Activated naive CD4-positive, alpha-beta T cell treated with Interleukin-2 at 50 U/mL for 16 hours (primary cell): ENCODE results near the gene HDAC11.
"Not testable (repeated sequence)": the region's sequence is repeated elsewhere in the genome, so short reads cannot be mapped to it uniquely, and the experiment has no call there.

ENCODE experiments used
- DNase-seq: peaks from one replicate; pipeline ENCODE4 v3.0.0-alpha.2; 2020

HDAC11 gene, protein sequence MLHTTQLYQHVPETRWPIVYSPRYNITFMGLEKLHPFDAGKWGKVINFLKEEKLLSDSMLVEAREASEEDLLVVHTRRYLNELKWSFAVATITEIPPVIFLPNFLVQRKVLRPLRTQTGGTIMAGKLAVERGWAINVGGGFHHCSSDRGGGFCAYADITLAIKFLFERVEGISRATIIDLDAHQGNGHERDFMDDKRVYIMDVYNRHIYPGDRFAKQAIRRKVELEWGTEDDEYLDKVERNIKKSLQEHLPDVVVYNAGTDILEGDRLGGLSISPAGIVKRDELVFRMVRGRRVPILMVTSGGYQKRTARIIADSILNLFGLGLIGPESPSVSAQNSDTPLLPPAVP

DNA sequence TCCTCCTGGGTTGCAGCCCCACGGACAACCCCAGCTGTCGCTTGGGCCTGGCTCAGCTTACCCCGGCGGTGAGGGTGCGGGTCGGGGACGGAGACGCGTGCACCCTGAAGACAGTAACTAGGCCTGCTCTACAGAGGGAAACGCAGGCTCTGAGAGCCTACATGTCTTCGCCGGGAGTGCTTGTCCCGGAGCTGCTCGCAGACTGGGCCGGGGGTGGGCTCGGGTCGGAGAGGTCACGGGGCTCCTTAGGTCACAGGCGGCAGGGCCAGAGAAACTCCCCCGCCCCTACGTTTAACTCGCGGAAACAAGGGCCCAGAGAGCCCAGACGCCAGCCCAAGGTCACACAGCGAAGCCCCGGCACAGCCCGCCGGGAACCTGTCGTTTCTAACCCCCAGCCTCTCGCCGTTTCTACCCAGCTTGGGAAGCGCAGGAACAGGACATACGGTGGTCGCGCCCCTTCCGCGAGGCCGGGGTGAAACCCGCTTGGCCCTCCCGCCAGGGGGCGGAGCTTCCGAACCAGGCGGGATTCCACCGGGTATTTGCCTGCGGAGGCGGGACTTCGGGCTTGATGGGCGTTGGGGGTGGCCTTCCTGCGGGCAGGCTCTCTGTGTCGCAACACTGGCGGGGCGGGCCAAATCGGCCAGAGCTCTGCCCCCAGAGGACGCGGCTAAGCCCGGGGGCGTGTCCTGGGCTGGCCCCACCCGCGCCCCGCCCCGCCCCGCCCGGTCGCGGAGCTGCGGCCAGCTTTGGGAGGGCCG, at the start of gene HDAC11:
Gene HDAC11, plus strand, starts transcription at position 725 of the 758 bp plus-strand sequence. CDS start 42 bp downstream, outside the sequence.
- peak; percentile 98 for DNase-seq

DNA sequence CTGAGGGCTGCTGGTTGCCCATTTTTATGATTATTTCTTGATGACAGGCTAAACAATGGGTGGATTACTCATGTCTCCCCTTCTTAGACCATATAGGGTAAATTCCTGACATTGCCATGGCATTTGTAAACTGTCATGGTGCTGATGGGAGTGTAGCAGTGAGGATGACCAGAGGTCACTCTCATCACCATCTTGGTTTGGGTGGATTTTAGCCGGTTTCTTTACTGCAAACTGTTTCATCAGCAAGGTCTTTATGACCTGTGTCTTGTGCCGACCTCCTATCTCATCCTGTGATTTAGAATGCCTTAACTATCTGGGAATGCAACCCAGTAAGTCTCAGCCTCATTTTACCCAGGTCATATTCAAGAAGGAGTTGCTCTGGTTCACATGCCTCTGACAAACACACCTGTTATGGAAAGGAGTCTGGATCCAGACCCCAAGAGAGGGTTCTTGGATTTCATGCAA, 49.7 kb upstream of the HDAC11 start:
- DNase-seq = not testable (repeated sequence)

DNA sequence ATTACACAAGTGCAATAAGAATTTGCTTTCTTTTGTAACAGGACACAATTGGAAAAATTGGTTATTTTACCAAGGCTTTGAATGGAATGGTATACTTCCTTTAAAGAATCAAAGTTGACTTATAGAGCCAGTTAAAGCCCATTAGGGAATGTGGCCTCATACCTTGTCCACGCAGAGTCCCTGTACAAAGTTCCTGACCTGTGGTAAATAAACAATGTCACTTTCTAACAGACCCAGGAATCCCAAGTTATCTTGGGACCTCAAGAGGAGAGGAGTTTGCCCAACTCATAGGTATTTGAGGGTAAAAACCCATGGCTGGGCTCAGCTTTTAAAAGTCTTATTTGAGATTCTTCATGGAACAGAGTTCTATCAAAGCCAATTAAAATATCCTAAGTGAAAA, 48.0 kb upstream of the HDAC11 start:
- DNase-seq = no peak

DNA sequence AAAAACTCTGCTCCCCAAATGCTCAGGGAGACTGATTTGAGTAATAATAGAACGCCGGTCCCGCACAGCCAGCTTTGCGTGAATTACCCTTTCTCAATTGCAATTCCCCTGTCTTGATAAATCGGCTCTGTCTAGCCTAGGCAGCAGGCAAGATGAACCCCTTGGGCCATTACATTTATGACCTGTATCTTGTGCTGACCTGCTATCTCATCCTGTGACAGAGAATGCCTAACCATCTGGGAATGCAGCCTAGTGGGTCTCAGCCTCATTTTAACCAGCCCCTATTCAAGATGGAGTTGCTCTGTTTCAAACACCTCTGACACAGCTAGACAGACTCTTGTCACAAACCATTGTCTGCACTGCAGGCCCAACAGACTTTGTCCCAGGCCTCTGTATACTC, 46.2 kb upstream of the HDAC11 start:
- DNase-seq = no peak

DNA sequence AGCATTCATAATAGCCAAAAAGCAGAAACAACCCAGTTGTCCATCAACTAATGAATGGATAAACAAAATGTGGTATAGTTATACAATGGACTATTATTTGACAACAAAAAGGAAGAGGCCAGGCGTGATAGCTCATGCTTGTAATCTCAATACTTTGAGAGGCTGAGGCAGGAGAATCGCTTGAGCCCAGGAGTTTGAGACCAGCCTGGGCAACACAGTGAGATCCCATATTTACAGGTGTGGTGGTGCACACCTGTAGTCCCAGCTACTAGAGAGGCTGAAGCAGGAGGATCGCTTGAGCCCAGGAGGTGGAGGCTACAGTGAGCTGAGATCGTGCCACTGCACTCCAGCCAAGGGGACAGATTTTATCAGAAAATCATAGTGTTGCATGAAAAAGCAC, 43.9 kb upstream of the HDAC11 start:
- not testable (repeated sequence) for DNase-seq

DNA sequence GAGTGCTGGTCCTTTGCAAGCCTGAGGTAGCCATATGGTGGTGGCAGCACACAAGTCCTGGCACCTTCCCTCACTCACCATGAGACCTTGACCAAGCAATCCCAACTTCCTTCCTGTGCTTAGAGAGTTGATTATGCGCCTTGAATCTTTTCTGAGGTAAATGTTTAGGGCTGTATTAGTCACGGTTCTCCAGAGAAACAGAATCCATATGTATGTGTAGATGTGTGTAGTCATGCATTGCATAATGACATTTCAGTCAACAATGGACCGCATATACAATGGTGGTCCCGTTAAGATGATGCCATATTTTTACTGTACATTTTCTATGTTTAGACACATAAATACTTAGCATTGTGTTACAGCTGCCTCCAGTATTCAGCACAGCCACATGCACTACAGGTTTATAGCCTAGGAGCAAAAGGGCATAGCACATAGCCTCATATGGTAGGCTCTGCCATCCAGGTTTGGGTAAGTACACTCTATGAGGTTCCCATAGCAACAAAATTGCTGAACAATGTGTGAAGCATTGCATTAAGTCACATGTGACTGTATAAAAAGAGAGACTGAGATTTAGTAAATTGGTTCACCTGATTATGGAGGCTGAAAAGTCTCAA, 39.8 kb upstream of the HDAC11 start:
- no peak for DNase-seq

DNA sequence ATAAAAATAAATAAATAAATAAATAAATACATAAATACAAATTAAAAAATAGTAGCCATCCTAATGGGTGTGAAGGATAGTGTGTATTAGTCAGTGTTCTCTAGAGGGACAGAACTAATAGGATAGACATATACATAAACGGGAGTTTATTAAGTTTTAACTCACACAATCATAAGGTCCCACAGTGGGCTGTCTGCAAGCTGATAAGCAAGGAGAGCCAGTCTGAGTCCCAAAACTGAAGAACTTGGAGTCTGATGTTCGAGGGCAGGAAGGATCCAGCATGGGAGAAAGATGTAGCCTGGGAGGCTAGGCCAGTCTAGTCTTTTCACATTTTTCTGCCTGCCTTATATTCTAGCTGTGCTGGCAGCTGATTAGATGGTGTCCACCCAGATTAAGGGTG, 37.2 kb upstream of the HDAC11 start:
- DNase-seq = not testable (repeated sequence)

DNA sequence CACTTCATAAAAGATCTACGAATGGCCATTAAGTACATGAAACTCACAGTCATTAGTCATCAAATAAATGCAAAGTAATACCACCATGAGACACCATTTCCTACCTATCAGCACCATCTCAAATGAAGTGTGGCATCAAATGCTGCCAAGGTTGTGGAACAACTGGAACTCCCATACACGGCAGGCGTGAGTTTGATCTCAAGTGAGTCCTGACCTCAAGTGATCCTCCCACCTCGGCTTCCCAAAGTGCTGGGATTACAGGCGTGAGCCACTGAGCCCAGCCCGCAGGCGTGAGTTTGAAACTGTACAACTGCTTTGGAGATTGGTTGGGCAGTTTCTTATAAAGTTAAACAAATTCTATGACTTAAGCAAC, 28.8 kb upstream of the HDAC11 start:
- peak; percentile 43 for DNase-seq

DNA sequence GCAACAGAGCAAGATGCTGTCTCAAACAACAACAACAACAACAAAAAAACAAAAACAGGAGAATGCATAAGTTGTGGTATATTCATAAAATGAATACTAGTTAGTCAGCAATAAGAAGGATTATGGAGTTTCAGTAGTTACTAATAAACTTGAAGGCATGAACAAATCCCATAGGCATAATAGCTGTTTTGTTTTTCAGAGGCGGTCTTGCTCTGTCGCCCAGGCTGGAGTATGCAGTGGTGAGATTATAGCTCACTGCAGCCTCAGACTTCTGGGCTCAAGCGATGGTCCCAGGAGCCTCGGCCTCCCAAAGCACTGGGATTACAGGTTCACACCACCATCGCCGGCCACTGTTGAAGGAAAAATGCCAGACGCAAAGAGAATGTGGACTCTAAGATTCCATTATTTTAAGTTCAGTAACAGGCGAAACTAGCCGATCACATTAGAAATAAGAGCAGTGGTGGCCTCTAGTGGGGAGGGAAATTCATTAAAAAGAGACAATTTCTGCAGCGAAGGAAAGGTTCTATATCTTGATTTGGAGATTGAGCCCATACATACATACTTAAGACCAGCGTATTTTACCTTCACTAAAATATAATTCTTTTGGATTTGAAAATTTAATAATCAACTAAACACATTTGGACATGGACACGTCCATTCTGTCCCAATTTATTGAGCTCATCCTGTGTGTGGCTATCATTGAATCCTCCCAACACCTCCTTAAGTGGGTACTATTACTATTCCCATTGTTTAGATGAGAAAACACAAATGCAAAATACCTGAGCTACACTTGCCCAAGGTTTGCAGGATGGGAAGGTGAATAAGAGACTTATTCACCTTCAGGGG, 27.4 kb upstream of the HDAC11 start:
- peak; percentile 32 for DNase-seq

DNA sequence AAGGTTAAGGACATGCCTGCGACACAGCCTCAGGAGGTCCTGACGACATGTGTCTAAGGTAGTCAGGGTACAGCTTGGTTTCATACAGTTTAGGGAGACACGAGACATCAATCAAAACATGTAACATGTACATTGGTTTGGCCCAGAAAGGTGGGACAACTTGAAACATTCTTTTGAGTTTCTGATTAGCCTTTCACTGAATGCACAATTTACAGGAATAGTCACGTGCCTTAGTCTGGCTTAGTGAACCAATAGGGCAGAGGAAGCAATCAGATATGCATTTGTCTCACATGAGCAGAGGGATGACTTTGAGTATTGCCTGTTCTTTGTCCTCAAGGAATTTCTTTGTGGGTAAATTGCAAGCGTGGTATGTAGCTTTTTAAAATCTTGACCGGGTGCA, 24.5 kb upstream of the HDAC11 start:
- DNase-seq = no peak

DNA sequence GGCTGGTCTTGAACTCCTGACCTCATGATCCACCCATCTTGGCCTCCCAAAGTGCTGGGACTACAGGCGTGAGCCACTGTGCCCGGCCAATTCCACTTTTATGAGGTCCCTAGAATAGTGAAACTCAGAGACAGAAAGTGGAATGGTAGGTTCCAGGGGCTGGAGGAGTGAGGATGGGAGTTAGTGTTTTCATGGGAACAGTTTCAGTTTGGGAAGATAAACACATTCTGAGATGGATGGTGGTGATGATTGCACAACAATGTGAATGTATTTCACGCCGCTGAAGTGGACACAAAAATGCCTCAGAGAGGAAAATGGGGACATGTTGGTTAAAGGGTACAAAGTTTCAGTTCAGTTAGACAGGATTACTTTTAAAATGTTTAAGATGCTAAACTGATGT, 22.5 kb upstream of the HDAC11 start:
- no peak for DNase-seq

DNA sequence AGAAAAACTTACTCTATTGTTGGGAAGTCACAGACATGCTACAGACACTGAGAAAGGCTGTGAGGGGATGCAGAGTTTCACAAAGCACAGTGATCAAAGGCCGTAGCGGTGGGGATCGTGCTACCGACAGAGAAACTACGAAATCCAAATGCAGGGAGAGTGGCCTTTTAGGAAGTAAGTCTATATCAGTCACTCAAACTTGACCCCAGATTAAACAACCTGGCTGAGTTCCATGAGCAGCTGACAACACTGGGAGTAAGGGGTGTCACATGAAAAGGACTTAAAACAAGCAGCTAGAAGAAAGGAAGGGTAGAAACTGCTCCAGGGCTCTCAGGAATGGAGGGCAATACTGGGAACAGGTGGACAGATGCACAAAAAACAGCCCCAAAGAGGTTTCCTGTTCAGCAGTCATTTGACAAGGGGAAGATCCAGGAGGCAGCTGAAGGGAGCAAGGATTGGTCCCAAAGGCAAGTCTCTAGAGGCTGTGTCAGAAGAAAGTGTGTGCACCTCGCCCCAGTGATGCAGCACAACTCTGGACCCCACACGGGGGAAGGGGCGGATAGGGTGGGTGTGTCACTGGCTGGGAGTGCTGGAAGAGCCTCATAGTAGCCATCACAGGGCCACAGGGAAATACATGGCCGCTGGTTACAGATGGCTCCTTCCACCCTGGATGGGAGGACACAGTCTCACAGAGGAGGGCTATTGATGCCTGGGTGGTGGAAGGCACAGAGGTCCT, 20.3 kb upstream of the HDAC11 start:
- no peak for DNase-seq

DNA sequence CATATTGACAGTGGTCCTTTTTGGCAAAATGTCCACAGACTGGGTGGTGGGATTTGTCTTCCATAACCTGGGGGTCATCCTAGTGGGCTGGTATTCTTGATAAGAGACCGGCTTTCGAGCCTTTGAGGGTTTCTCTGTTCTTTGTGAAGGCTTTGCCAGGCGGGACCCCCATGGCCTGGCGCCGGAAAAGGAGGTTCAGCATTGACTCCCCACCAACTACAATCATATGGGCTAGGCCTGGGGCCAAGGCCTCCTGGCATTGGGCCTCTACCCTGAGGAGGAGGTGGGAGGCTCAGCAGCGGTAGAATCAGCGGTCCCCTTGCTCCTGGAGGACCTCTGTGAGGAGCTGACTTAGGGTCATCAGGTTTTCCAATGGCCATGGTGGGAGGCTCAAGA, 19.8 kb upstream of the HDAC11 start:
- no peak for DNase-seq

DNA sequence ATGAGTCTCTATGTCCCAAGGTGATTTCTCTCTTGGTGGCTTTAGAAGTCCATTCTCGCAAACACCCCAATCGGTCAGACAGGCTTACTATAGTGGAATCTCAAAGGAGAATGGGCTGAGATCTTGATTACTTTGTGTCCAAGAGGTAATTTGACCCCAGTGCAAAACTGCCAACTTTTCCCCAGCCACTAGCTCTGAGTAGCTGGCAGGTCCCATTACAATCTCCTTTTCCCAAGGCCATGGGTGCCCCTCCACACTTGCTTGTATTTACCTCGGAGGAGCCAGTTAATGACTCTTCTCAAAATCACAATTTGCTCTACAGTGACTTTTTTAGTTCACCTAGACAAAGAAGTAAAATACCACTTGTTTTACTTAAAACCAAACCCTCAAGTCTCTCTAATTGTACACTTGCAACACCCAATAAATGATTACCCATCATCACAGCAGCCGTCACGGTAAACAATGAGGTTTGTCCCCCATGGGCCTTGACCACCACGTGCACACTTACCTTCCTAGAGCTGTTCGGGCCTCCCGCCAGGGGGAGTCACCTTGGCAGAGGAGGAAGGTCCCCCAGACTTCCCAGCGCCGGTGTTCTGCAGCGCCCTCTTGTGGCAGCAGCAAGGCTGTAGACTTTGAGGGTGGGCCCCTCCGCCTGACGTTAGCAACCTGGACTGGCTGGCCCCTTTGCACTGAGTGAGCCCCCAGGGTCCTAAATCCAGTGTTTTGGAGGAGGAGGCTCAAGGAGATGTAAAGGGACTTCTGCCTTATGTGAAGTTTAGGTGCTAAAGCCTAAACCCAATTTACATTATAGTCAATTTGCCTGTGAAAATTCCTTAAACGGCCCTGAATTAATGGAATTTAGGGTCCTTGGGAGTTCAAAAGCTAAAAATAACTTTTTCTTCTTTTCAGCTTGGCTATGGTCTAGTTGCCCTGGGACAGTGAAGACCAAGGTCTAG, 18.7 kb upstream of the HDAC11 start:
- peak; percentile 74 for DNase-seq

DNA sequence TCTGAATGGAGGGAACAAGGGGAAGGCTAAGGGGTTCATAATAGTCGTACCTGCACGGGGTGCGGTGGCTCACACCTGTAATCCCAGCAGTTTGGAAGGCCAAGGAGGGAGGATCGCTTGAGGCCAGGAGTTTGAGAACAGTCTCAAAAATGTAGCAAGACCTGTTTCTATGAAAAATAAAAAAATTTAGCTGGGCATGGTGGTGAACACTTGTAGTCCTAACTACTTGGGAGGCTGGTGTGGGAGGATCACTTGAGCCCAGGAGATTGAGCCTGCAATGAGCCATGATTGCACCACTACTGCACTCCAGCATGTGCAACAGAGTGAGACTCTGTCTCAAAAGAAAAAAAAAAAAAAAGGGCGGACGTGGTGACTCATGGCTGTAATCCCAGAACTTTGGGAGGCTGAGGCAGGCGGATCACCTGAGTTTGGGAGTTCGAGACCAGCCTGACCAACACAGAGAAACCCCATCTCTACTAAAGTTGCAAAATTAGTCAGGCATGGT, 17.9 kb upstream of the HDAC11 start:
- no peak for DNase-seq

DNA sequence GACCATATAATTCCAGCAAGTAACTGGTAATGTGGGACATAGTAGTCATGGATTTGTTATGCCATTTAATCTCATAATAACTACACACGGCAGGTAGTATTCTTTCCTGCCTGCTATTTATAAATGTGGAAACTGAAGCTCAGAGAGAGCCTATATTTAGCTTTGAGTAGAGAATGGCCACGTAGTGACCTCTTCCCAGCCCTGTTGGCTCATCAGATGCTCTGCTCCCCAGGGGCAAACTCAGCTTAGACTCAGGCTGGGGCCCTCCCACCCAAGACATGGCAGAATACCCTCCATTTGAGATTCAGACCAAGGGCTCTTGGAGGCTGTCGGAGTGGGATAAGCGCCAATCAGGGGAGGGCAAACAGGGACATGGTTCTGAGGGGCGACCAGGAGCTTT, 17.3 kb upstream of the HDAC11 start:
- DNase-seq = no peak

DNA sequence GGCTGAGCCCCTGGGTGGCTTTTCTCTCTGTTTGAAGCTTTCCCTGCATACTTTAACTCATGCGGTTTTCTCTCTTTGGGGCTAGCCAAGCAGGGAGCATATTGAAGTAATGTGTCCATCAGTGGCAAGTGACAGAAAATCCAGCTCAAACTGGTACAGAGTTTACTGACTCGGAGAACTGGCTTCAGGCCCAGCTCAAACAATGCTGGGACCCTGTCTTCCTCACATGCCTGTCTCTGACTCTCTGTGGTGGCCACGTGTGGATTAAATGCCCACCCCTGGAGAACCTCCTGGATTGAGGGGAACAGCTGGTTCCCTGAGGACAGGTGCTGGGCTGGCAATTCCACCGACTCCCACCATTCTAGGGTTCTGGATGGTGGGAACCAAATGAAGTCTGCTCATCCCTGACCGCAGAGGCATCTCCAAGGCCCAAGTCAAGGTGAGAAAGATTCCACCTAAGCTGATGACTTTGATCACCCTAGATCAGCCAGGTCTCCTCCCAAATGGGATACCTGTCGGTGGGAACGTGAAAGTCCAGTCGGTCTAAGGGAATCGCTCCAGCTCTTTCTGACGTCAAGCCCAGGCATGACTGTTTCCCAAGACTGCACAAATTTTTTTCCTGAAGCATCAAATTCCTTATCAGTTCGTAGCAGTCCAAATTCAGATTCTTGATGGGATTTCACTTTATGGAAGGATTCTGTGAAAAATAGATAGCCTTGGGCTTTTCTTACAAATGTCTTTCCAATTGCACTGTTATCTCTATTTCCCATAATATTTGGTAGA, 16.3 kb upstream of the HDAC11 start:
- no peak for DNase-seq

DNA sequence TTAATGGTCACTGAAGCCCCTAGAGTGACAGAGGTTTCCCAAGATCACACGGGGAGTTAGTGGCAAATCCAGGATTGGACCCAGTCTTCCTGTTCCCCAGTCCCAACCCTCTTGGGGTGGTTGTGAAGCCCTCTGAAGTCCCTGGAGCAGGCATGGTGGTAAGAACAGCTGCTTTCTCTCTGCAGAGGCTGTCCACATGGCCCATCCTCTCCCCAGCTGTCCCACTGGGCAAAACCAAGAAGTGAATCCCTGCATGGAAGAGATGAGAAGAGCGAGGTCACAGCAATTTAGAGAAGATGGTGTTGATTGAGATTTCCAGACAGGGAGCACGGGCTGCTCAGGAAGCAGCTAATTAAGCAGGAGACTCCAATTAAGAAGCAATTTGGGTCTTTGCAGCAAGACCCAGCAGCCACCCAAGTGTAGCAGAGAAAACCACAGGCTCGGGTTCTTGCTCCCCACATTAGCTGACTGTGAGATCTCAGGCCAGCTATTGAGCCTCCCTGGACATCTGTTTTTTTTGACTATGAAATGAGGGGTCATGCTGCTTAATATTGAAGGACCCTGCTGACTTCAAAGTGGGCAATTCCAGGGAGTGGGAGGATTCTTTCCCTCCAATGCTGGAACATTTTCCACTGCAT, 14.8 kb upstream of the HDAC11 start:
- no peak for DNase-seq

DNA sequence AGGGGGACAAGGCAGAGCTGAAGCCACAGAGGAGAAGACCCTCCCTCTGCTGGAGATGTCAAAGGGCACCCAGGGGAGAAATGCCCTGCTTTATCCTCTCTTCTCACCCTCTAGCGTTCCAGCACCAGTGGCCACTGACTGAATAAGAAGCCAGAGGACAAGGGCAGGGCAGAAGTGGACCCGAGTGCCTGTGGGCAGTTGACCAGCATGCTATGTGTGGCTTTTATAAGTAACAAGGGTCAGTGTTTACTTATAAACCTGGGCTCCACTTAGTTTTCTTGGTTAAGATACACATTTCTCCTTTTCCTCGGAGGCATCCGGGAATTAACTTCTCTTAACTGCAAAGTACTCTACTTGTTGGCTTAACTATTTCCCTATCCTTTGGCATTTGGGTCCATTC, 13.3 kb upstream of the HDAC11 start:
- no peak for DNase-seq
